Neuron (in vitro differentiated cells): ENCODE measurements around the gene CHAC1.

Experiments used
- H2AFZ ChIP-seq: one replicate; pipeline ENCODE4 v1.6.1; 2013; ENCODE audit warnings: low read depth, mild to moderate bottlenecking, inconsistent platforms, low read length, moderate library complexity
- H3K27me3 ChIP-seq: one replicate; pipeline ENCODE4 v1.6.1; 2013; ENCODE audit warnings: low read length; ENCODE audit not compliant: insufficient read depth
- H3K36me3 ChIP-seq: one replicate; pipeline ENCODE4 v1.6.1; 2013; ENCODE audit warnings: low read length; ENCODE audit not compliant: insufficient read depth
- H3K4me1 ChIP-seq: one replicate; pipeline ENCODE4 v1.6.1; 2013; ENCODE audit warnings: low read length; ENCODE audit not compliant: insufficient read depth
- H3K4me3 ChIP-seq: 2 replicates; pipeline ENCODE4 v1.5.1; 2013; ENCODE audit warnings: mild to moderate bottlenecking, low read length, moderate library complexity
- H3K9me3 ChIP-seq: one replicate; pipeline ENCODE4 v1.6.1; 2013; ENCODE audit warnings: low read length

Gene CHAC1

DNA sequence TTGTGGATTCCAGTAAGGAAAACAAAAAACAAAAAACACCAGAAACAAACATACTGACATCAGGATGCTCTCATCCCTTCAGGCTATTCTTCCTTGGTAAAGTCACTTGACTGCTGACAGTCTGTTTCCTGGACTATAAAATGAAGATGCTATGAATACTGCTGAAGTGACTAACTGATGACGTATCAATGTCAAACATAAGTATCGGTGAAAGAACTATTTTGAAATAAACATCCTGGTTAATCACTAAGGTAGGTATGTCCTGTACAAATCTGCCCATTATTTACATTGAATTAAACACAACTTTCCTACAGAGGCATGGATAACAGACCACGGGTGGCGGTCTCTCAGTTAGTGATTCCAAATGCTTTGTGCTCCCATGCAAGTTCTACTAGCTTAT is 45.9 kb downstream of the CHAC1 start:
- no peak overlapping the region for H3K4me3 ChIP-seq
- no peaks in the 10 kb centered on the region for H3K27me3 ChIP-seq
- no peaks in the 10 kb centered on the region for H3K4me1 ChIP-seq
- no peaks in the 10 kb centered on the region for H3K9me3 ChIP-seq
- H3K36me3 ChIP-seq, result peaks cover 51% of the 10 kb centered on the region
- H2AFZ ChIP-seq, result no peak overlapping the region

DNA sequence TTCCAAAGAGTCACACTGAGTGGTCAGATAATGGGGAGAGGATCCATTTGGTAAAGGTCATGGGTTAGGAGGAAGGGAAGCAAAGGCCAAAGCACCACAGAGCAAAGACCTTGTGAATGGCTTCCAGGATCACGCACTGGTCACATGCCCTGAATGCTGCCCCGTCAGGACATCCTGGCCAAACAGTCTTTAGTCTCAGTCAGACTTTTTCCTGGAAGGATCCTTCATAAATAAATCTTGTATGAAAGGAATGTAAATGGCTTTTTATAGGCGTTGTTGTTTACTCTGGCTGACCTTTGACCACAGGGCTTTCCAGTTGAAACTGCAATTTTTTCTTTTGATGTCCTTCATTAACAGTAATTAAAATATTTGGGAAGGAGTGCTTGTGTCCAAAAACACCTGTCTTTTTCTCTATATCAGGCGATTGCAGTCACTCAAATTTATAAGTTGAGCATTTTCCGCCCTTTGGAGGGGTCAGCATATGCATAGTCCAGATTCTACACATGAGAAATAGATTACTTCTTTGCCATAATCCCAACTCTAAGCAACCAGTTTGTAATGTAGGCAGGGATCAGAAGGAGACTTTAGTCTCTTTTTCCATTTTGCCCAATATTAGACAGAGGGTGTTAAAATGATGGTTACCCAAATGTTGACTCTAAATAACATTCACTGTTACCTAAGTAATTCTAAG is 48.4 kb downstream of the CHAC1 start:
- Histone ChIP-seq H3K36me3 (peaks cover 39% of the 10 kb centered on the region), H3K4me3 (no peak overlapping the region), H3K27me3 (no peaks in the 10 kb centered on the region), H2AFZ (no peak overlapping the region), H3K9me3 (no peaks in the 10 kb centered on the region), H3K4me1 (no peaks in the 10 kb centered on the region)

DNA sequence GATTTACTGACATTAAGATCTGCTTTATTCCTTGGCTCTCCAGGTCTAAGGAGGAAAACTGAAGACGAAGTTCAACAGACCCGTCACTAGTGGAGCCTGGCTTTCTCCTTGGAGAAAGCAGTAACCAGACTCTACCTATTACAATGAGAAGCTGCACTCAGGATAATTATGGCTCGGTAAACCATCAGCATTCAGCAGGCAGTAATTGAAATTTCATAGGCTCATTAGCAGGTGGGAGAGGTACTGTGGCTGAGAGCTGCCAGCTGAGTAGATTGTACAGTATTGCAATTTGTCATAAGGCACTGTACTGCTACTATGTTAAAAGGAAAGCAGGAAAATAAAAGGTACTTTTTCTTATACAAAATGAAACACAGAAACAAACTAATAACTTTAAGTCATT is 51.2 kb downstream of the CHAC1 start:
- Histone ChIP-seq H3K4me3 (no peak overlapping the region), H3K4me1 (no peaks in the 10 kb centered on the region), H2AFZ (no peak overlapping the region), H3K9me3 (no peaks in the 10 kb centered on the region), H3K27me3 (no peaks in the 10 kb centered on the region), H3K36me3 (peaks cover 28% of the 10 kb centered on the region)
